ENCODE data around the gene HS3ST4. TPM values are rescaled to one million over a fixed set of nuclear protein-coding genes. Genes with fewer than 3 reads are reported as not detected.

HS3ST4 gene
- total and polyA plus RNA-seq, 10 of the 15 experiments (the other 5 are each of a cell fraction or from before 2014, with no cell fraction given), result 0.05 TPM; not detected in 9

GRCh38 chr16:26050472-26050871, 358.7 kb downstream of the HS3ST4 start:
- no peaks in the 10 kb centered on the region for H3K9me3 ChIP-seq (replicated peaks; ENCODE audit: control insufficient read depth, insufficient read depth, low read length)
- ChIA-PET RAD21 (ENCODE audit: unreplicated experiment) (no interaction called here), CTCF (no interaction called here), SMC1A (ENCODE audit: uncharacterized antibody, unreplicated experiment) (interaction anchor here (0.6 kb wide), 1 partner anchor 781 kb away, joined by 3 read pairs; no protein-coding TSS in a partner anchor), POLR2A (no interaction called here)
- H3K4me2 ChIP-seq (ENCODE audit: control insufficient read depth, insufficient read depth), result no peak overlapping the region
- BruUV-seq (replicated peaks), result no TSS peak
- no peaks in the 10 kb centered on the region for H3K4me1 ChIP-seq (ENCODE audit: control insufficient read depth, insufficient read depth, low read length)
- H3K27ac ChIP-seq (ENCODE audit: control insufficient read depth, insufficient read depth), result no peak overlapping the region
- H2AFZ ChIP-seq (ENCODE audit: control insufficient read depth, low read depth, low read length), result no peak overlapping the region
- H3K9ac ChIP-seq (ENCODE audit: control insufficient read depth, insufficient read depth, low read length), result no peak overlapping the region
- no peaks in the 10 kb centered on the region for H3K36me3 ChIP-seq (ENCODE audit: control insufficient read depth in 2 of 2, insufficient read depth in 2 of 2, low read length in 1 of 2)
- H3K79me2 ChIP-seq (ENCODE audit: control insufficient read depth, insufficient read depth, low read length), result no peaks in the 10 kb centered on the region
- in situ Hi-C loops (cut with MboI), result no loop called here
- WGBS (ENCODE audit: insufficient coverage, insufficient replicate concordance, low lambda C conversion rate, missing lambda C conversion rate), result 42% methylated on average over 9 of the region's 9 CpGs
- intact Hi-C loops (cut with micrococcal nuclease; ENCODE audit: unreplicated experiment), result no loop called here
- FAIRE-seq, result no peak
- no peak for ATAC-seq
- no peaks in the 10 kb centered on the region for H3K27me3 ChIP-seq (replicated peaks in 1 of 2; ENCODE audit: control insufficient read depth in 2 of 2, insufficient read depth in 2 of 2, low read length in 1 of 2)
- no peaks in the 10 kb centered on the region for H4K20me1 ChIP-seq (ENCODE audit: control insufficient read depth, insufficient read depth)
- DNase-seq (ENCODE audit: low read depth, low spot score), result no peak
- no peak overlapping the region for H3K4me3 ChIP-seq
- no peak for TF ChIP-seq CREM (IDR thresholded peaks at IDR 0.05; ENCODE audit: low read depth)
- TF ChIP-seq ESRRA (IDR thresholded peaks at IDR 0.05; ENCODE audit: low read length), result no peak
- TF ChIP-seq ZZZ3 (IDR thresholded peaks at IDR 0.05; ENCODE audit: control insufficient read depth, insufficient read length, low read depth), result no peak
- TF ChIP-seq PAX8 (IDR thresholded peaks at IDR 0.05), result no peak
- no peak for TF ChIP-seq HSF1 (IDR thresholded peaks at IDR 0.05; ENCODE audit: low read depth, low read length)
- TF ChIP-seq TCF3 (IDR thresholded peaks at IDR 0.05; ENCODE audit: borderline replicate concordance, insufficient read depth, low read depth, low read length), result no peak
- TF ChIP-seq KAT2A (conservative IDR thresholded peaks at IDR 0.05; ENCODE audit: control insufficient read depth, low read depth, low read length), result no peak
- TF ChIP-seq GATAD2B (conservative IDR thresholded peaks at IDR 0.05; ENCODE audit: low read depth), result no peak
- no peak for TF ChIP-seq SREBF2 (IDR thresholded peaks at IDR 0.05; ENCODE audit: low read length)
- no peak for TF ChIP-seq BCL3 (IDR thresholded peaks at IDR 0.05; ENCODE audit: borderline replicate concordance, insufficient read depth, low read depth, low read length, poor library complexity, severe bottlenecking)
- no peak for TF ChIP-seq SUPT20H (IDR thresholded peaks at IDR 0.05; ENCODE audit: borderline replicate concordance, control insufficient read depth, low read depth, low read length)
- TF ChIP-seq ZBTB40 (IDR thresholded peaks at IDR 0.05; ENCODE audit: borderline replicate concordance), result no peak
- no peak for TF ChIP-seq FOS (IDR thresholded peaks at IDR 0.05; ENCODE audit: borderline replicate concordance, extremely low read depth, insufficient read length)
- TF ChIP-seq HDAC2 (IDR thresholded peaks at IDR 0.05), result no peak
- no peak for TF ChIP-seq SUZ12 (IDR thresholded peaks at IDR 0.05; ENCODE audit: unreplicated experiment)
- TF ChIP-seq USF2 (IDR thresholded peaks at IDR 0.05; ENCODE audit: borderline replicate concordance, low read depth, low read length), result no peak

All from GM12878 (cell line).